GM12878 (cell line): ENCODE measurements around the gene SUFU.
A peak's percentile ranks its signal among the peaks of the same experiment; 100 is the strongest.

Experiments used
- CHD4 ChIP-seq: fragments of 200-600 bp; sonication (generic); IDR thresholded peaks from 2 replicates; pipeline ENCODE4 v1.6.1; 2016; ENCODE audit warnings: mild to moderate bottlenecking
- EP300 ChIP-seq, 2 experiments: fragments of 150-350 bp in 1 of 2; IDR thresholded peaks; 2 replicates each; pipeline ENCODE4 v1.6.1; 2011 to 2012; ENCODE audit warnings: low read depth in 2 of 2, low read length in 2 of 2, borderline replicate concordance in 1 of 2, improper control_type of control experiment in 1 of 2, inconsistent platforms in 1 of 2; ENCODE audit not compliant: control insufficient read depth in 1 of 2
- NRF1 ChIP-seq: conservative IDR thresholded peaks from 2 replicates; pipeline ENCODE4 v1.6.1; 2011; ENCODE audit warnings: mild to moderate bottlenecking, low read depth, low read length, improper control_type of control experiment
- POLR2A ChIP-seq: IDR thresholded peaks from 2 replicates; pipeline ENCODE4 v1.6.1; 2011; ENCODE audit warnings: low read depth, mild to moderate bottlenecking, low read length
- SP1 ChIP-seq: IDR thresholded peaks from one replicate; pipeline ENCODE4 v1.6.1; 2011; ENCODE audit warnings: low read depth, low read length
- TCF7 ChIP-seq: IDR thresholded peaks from 2 replicates; pipeline ENCODE4 v1.6.1; 2014; ENCODE audit warnings: antibody characterized with exemption, borderline replicate concordance
- TF ChIP-seq, protein P1 (sequence below), 3 experiments: IDR thresholded peaks in 2 of 3; conservative IDR thresholded peaks in 1 of 3; 2 replicates each; pipeline ENCODE4 v1.5.1; 2011; ENCODE audit warnings: low read depth in 3 of 3, low read length in 3 of 3, mild to moderate bottlenecking in 3 of 3, control low read depth in 2 of 3, moderate library complexity in 2 of 3, inconsistent platforms in 1 of 3, mixed read lengths in 1 of 3; ENCODE audit not compliant: control insufficient read depth in 2 of 3, insufficient read depth in 1 of 3; ENCODE audit errors: extremely low read depth in 1 of 3
- TF ChIP-seq, protein P2 (sequence below): IDR thresholded peaks from 2 replicates; pipeline ENCODE4 v1.6.1; 2011; ENCODE audit warnings: low read depth, low read length, improper control_type of control experiment, borderline replicate concordance
- TF ChIP-seq, protein P3 (sequence below): IDR thresholded peaks from 2 replicates; pipeline ENCODE4 v1.6.1; 2011; ENCODE audit warnings: borderline replicate concordance, low read depth, mild to moderate bottlenecking, moderate library complexity, mixed read lengths, low read length; ENCODE audit not compliant: insufficient read depth; ENCODE audit errors: extremely low read length
- TF ChIP-seq, protein P4 (sequence below): IDR thresholded peaks from 2 replicates; pipeline ENCODE4 v1.6.1; 2012; ENCODE audit warnings: low read depth, low read length, improper control_type of control experiment

- TF ChIP-seq CHD4 (no peak), EP300 (IDR thresholded peaks at IDR 0.05; ENCODE audit: borderline replicate concordance in 1 of 2, control insufficient read depth in 1 of 2, low read depth in 2 of 2, low read length in 2 of 2) (no peak), TCF7 (no peak), POLR2A (peak; percentile 53), SP1 (no peak), NRF1 (peak; percentile 77)
- TF ChIP-seq, protein P1, sequence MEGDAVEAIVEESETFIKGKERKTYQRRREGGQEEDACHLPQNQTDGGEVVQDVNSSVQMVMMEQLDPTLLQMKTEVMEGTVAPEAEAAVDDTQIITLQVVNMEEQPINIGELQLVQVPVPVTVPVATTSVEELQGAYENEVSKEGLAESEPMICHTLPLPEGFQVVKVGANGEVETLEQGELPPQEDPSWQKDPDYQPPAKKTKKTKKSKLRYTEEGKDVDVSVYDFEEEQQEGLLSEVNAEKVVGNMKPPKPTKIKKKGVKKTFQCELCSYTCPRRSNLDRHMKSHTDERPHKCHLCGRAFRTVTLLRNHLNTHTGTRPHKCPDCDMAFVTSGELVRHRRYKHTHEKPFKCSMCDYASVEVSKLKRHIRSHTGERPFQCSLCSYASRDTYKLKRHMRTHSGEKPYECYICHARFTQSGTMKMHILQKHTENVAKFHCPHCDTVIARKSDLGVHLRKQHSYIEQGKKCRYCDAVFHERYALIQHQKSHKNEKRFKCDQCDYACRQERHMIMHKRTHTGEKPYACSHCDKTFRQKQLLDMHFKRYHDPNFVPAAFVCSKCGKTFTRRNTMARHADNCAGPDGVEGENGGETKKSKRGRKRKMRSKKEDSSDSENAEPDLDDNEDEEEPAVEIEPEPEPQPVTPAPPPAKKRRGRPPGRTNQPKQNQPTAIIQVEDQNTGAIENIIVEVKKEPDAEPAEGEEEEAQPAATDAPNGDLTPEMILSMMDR (IDR thresholded peaks at IDR 0.05 in 2 of 3, conservative IDR thresholded peaks at IDR 0.05 in 1 of 3; ENCODE audit: control insufficient read depth in 2 of 3, extremely low read depth in 1 of 3, insufficient read depth in 1 of 3, low read depth in 3 of 3, low read length in 3 of 3): no peak
- TF ChIP-seq, protein P2, sequence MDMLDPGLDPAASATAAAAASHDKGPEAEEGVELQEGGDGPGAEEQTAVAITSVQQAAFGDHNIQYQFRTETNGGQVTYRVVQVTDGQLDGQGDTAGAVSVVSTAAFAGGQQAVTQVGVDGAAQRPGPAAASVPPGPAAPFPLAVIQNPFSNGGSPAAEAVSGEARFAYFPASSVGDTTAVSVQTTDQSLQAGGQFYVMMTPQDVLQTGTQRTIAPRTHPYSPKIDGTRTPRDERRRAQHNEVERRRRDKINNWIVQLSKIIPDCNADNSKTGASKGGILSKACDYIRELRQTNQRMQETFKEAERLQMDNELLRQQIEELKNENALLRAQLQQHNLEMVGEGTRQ: peak; percentile 81
- TF ChIP-seq, protein P3, sequence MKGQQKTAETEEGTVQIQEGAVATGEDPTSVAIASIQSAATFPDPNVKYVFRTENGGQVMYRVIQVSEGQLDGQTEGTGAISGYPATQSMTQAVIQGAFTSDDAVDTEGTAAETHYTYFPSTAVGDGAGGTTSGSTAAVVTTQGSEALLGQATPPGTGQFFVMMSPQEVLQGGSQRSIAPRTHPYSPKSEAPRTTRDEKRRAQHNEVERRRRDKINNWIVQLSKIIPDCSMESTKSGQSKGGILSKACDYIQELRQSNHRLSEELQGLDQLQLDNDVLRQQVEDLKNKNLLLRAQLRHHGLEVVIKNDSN: peak; percentile 90
- TF ChIP-seq, protein P4, sequence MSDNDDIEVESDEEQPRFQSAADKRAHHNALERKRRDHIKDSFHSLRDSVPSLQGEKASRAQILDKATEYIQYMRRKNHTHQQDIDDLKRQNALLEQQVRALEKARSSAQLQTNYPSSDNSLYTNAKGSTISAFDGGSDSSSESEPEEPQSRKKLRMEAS: peak; percentile 33
These were observed 42.4 kb upstream of the SUFU start for GRCh38 chr10:102461187-102462054.
